ENCODE data around the gene VOPP1. TPM values are rescaled to one million over a fixed set of nuclear protein-coding genes. Genes with fewer than 3 reads are reported as not detected.

VOPP1 gene
- total RNA-seq, 6 experiments from 2014 or later, result 15.8 to 30.3 (median 23.2) TPM

DNA sequence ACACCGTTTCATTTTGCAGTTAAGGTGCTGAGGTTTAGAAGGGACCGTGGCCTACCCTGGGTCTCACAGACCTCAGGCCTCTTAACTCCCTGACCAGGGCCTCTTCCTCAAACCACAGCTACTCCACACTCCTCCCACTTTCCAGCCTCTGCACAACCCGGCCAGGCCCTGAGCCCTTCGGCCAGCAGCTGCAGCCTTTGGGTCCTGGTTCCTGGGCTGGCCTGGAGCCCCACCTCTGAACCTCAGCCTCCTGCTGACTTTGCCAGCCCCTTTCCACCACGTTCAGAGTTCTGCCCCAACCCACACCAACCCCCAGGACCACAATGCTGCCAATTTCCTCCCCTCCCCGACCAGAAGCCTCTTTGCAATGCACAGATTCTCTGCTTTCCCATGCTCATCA lies 84.1 kb downstream of the VOPP1 start:
- TF ChIP-seq CTCF (IDR thresholded peaks at IDR 0.05), result no peak
- no peak for TF ChIP-seq POLR2A (IDR thresholded peaks at IDR 0.05)
- intact Hi-C loops (cut with DNase I), result no loop called here
- Histone ChIP-seq H3K4me3 (no peak overlapping the region), H3K27ac (no peak overlapping the region), H3K27me3 (no peaks in the 10 kb centered on the region), H3K36me3 (peaks cover 0 to 14% (median 2%) of the 10 kb centered on the region in 4 donors), H3K4me1 (no peaks in the 10 kb centered on the region), H3K9me3 (no peaks in the 10 kb centered on the region)
- WGBS (ENCODE audit: insufficient coverage, low coverage, low lambda C conversion rate, missing lambda C conversion rate), result 65% methylated on average over 4 of the region's 6 CpGs
- DNase-seq (no peak), ATAC-seq (no peak)

- TF ChIP-seq CTCF (IDR thresholded peaks at IDR 0.05) (no peak), POLR2A (IDR thresholded peaks at IDR 0.05) (no peak)
- WGBS (ENCODE audit: insufficient coverage, low coverage, low lambda C conversion rate, missing lambda C conversion rate), result 93% methylated on average over 3 of the region's 7 CpGs
- intact Hi-C loops (cut with DNase I), result no loop called here
- no peaks in the 10 kb centered on the region for H3K4me1 ChIP-seq
- DNase-seq, result no peak
- peaks cover 0 to 14% (median 2%) of the 10 kb centered on the region in 4 donors for H3K36me3 ChIP-seq
- H3K9me3 ChIP-seq, result no peaks in the 10 kb centered on the region
- H3K27me3 ChIP-seq, result no peaks in the 10 kb centered on the region
- H3K27ac ChIP-seq, result no peak overlapping the region
- no peak for ATAC-seq
- H3K4me3 ChIP-seq, result no peak overlapping the region
Observed at GRCh38 chr7:55486991-55487390, 85.3 kb downstream of the VOPP1 start.

- ATAC-seq (no peak), DNase-seq (no peak)
- TF ChIP-seq CTCF (IDR thresholded peaks at IDR 0.05) (no peak), POLR2A (IDR thresholded peaks at IDR 0.05) (no peak)
- H3K27ac ChIP-seq, result no peak overlapping the region
- H3K36me3 ChIP-seq, result peaks cover 0 to 14% (median 2%) of the 10 kb centered on the region in 4 donors
- intact Hi-C loops (cut with DNase I), result no loop called here
- no peaks in the 10 kb centered on the region for H3K9me3 ChIP-seq
- no peak overlapping the region for H3K4me3 ChIP-seq
- 100% methylated on average over 4 of the region's 5 CpGs for WGBS (ENCODE audit: insufficient coverage, low coverage, low lambda C conversion rate, missing lambda C conversion rate)
- H3K4me1 ChIP-seq, result no peaks in the 10 kb centered on the region
- H3K27me3 ChIP-seq, result no peaks in the 10 kb centered on the region
Observed at GRCh38 chr7:55486192-55486590, 86.1 kb downstream of the VOPP1 start.

DNA sequence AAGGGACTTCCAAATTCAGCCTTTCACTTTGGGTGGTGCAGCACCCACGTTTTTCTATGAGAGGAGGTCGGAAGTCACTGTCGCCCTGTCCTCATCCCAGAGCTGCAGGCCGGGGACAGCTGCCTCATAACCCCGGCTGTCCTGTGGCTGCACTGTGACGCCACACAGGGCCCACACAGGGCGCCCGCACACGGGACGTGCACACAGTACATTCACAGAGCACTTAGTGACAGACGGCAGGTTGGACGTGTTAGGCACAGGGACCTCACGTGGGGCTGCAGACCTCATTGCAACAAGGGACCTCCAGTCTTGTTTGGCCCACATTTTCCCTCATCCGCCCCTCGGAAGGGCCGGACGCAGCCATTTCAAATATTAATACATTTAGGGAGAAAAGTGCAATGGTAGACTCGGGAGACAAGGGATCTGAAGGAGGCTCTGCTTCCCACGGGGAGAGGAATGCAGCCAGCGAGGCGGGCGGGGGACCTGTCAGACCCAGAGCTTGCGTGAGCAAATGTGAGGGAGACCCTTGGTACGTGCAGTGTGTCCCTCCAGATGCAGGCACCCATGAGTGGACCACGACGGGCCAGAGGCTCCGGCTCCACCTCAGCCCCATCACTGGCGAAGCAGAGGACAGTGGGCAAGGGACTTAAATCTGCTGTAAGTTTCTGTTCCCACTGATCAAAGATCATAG lies 86.7 kb downstream of the VOPP1 start:
- Histone ChIP-seq H3K4me1 (no peaks in the 10 kb centered on the region), H3K27me3 (no peaks in the 10 kb centered on the region), H3K9me3 (no peaks in the 10 kb centered on the region), H3K36me3 (peaks cover 0 to 14% (median 2%) of the 10 kb centered on the region in 4 donors), H3K27ac (no peak overlapping the region), H3K4me3 (no peak overlapping the region)
- WGBS (ENCODE audit: insufficient coverage, low coverage, low lambda C conversion rate, missing lambda C conversion rate), result 94% methylated on average over 8 of the region's 28 CpGs
- no peak for ATAC-seq
- TF ChIP-seq CTCF (IDR thresholded peaks at IDR 0.05) (no peak), POLR2A (IDR thresholded peaks at IDR 0.05) (no peak)
- DNase-seq, result no peak
- intact Hi-C loops (cut with DNase I), result no loop called here

All from right lobe of liver (tissue), 6 donors.